Stimulated activated CD4-positive, alpha-beta T cell treated with anti-CD3 and anti-CD28 coated beads, Interleukin-1b, Interleukin-23, amount 100 ng/mL, for 48 hours (primary cell): Measurements from ENCODE around the gene HELLS.
"Not testable (repeated sequence)": the region's sequence is repeated elsewhere in the genome, so short reads cannot be mapped to it uniquely, and the experiment has no call there.

Experiments used
- DNase-seq: peaks from one replicate; pipeline ENCODE4 v3.0.0-alpha.2; 2020

HELLS gene

GRCh38 chr10:94608559-94608958 lies 63.0 kb downstream of the HELLS start:
- no peak for DNase-seq

- no peak for DNase-seq
Measured at GRCh38 chr10:94614558-94614957, 69.0 kb downstream of the HELLS start.

GRCh38 chr10:94617389-94617944 lies 71.9 kb downstream of the HELLS start:
- no peak for DNase-seq

- DNase-seq: no peak
Measured at GRCh38 chr10:94622666-94623205, 77.1 kb downstream of the HELLS start.

- DNase-seq: no peak
Measured at GRCh38 chr10:94623572-94623971, 78.0 kb downstream of the HELLS start.

GRCh38 chr10:94626476-94626875 lies 80.9 kb downstream of the HELLS start:
- no peak for DNase-seq

GRCh38 chr10:94627511-94627910 lies 81.9 kb downstream of the HELLS start:
- DNase-seq: no peak

GRCh38 chr10:94630017-94630688 lies 84.6 kb downstream of the HELLS start:
- no peak for DNase-seq

- no peak for DNase-seq
Measured at GRCh38 chr10:94631077-94631875, 85.7 kb downstream of the HELLS start.

- DNase-seq: no peak
Measured at GRCh38 chr10:94632954-94633353, 87.4 kb downstream of the HELLS start.

GRCh38 chr10:94638097-94638496 lies 92.5 kb downstream of the HELLS start:
- DNase-seq: not testable (repeated sequence)

GRCh38 chr10:94639902-94640301 lies 94.3 kb downstream of the HELLS start:
- DNase-seq: no peak

GRCh38 chr10:94640562-94640961 lies 95.0 kb downstream of the HELLS start:
- no peak for DNase-seq

- DNase-seq: no peak
Measured at GRCh38 chr10:94641480-94641879, 95.9 kb downstream of the HELLS start.

- no peak for DNase-seq
Measured at GRCh38 chr10:94644352-94644751, 98.8 kb downstream of the HELLS start.

GRCh38 chr10:94645285-94645684 lies 99.7 kb downstream of the HELLS start:
- DNase-seq: no peak
